Keratinocyte (primary cell): ENCODE measurements around the gene DHRS4.

Experiments
- CTCF ChIP-seq, 3 experiments: IDR thresholded peaks in 1 of 3; conservative IDR thresholded peaks in 1 of 3; optimal IDR thresholded peaks in 1 of 3; 2 replicates in 2 of 3; 3 replicates in 1 of 3; pipeline versions ENCODE3 to v1.5.1; 2011; ENCODE audit warnings: low read length in 3 of 3, mild to moderate bottlenecking in 3 of 3, moderate library complexity in 2 of 3, control low read depth in 1 of 3, inconsistent platforms in 1 of 3; ENCODE audit not compliant: insufficient read depth in 2 of 3; ENCODE audit errors: extremely low read depth in 1 of 3
- EZH2 ChIP-seq: IDR thresholded peaks from one replicate; pipeline ENCODE4 v1.6.1; 2012; ENCODE audit warnings: inconsistent platforms, mild to moderate bottlenecking, low read length, moderate library complexity

DNA sequence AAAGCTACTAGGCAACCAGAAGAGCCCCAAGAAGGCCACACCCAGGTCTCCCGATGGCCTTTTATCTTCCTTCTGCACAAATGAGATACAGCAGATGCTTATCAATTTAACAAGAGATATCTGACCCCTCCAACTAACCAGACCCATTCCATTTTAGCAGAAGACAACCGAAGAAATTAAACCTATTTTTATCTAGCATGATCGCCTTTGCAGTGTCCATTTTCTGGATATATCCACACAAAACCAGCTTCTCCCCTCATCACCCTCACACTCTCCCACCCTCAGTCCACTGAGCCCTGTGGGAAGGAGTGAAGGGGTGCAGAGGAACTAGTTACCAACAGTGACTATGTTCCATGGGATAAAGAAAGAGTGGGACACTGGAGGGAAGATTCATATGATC, 20.9 kb upstream of the DHRS4 start:
- TF ChIP-seq CTCF (optimal IDR thresholded peaks at IDR 0.05 in 1 of 3, IDR thresholded peaks at IDR 0.05 in 1 of 3, conservative IDR thresholded peaks at IDR 0.05 in 1 of 3; ENCODE audit: extremely low read depth in 1 of 3, insufficient read depth in 2 of 3, low read length in 3 of 3) (no peak), EZH2 (no peak)
